ENCODE measurements around the gene NEB.
"Not testable (repeated sequence)": the region's sequence is repeated elsewhere in the genome, so short reads cannot be mapped to it uniquely, and the experiment has no call there.

Gene NEB

DNA sequence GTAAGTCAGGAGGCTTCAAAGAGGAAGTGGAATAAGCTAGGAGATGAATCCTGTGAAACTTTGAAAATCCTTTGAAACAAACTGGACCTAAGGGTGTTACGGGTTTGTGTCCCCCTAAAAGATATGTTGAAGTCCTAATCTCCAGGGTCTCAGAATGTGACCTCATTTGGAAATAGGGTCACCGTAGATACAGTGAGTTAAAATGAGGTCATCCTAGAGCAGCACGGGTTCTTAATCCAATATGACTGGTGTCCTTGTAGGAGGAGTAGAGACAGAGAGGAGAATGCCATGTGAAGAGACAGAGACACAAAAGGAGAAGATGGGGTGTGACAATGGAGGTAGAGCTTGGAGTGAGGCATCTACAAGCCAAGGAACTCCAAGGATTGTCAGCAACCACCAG is 26.9 kb upstream of the NEB start:
- no peak for DNase-seq (ENCODE audit: low spot score)

DNA sequence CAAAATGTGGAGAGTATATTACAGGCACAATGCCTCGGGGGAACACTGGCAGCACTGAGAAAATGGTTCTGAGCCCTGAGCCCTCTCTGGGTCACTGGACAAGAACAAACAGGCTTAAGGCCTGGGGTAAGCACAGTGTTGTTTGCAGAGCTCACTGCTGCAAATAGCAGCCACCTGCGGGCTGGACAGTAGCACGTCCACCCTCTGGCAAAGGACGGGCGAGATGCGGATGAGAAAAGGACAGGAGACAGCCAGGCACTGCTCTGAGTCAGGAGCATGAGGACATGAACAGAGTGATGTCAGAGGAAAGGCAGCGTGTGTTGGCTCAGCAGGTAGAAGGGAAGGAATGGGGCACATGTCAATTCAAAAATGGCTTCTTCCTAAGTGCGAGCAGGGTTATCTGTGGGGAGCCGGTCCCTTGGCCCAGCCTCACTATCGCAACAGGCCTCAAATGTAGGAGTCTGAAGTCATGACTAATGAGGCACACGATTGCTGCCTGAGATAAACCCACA is 25.9 kb upstream of the NEB start:
- DNase-seq (ENCODE audit: low spot score): peak; percentile 65

DNA sequence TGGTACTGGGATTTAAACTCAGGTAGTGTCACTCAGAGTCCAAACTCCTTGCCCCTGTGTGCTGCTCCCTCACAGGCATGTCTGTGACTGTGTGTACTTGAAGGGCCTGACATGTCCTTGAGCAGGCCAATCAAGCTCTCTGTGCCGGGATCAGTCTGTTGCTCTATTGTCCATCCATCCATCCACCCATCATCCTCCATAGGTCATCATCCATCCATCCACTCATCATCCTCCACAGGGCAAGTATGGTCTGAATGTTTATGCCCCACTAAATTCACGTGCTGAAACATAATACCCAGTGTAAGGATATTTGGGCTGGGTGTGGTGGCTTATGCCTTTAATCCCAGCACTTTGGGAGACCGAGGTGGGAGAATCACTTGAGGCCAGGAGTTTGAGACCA is 24.5 kb upstream of the NEB start:
- no peak for DNase-seq (ENCODE audit: low spot score)

DNA sequence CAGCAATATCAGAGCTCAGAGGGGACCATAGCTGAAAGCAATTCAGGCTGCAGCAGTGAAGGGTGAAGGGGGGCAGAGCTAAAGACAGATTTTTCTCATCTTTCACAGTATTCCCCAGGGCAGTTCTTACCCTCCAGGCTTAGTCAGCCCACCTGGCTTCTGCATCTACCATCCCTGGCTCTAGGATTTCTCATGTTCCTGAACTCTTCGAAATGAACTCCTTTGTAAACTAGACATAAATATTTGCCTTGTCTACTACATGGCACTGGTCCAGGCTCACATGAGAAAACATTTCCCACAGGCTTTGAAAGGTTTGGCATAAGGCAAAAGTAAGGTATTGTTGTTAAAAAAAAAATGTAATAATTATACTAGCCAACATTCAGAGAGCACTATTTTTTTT is 23.6 kb upstream of the NEB start:
- no peak for DNase-seq (ENCODE audit: low spot score)

DNA sequence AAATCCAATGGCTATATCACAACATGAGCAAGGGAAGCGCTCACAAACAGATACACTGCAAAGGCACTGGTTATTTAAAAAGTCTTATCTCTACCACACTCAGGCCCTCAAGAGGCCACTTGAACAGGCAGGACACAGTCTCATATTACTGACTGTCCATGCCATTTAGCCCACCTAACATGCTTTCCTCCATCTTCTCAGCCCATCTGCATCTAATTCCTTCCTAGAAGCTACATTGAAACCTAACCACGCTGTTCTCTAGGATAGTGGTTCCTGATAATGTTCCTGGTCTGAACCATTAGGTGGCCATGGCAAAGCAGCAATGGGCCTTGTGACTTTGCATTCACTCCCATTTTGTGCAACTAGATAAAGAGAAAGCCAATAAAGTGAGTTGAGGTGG is 22.5 kb upstream of the NEB start:
- no peak for DNase-seq (ENCODE audit: low spot score)

DNA sequence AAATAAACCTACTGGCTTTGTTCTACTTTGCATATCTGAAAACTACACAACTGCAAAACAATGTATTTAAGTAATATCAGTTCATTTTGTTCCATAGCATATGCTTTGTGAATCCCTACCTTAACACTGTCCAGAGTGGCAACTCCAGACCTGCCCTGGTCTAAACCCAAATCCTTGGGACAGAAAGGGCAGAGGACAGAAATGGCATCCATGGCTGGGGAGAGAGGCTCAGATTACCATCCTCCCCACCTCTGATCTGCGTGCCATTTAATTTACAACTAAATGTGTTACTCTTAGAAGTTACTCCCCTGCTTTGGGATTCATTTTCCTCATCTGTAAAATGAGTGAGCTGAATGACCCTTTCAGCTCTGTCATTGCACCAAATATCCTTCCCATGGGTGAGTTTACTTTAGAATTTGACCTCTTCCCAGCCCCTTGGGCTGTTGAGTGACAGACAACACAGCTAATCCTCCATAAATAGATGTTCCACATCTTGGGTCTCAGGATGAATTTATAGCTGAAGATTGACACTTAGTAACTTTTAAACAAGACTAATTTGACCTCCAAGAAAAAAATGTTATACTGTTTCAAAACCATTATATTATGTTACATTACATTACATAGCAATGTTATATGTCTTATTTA is 20.1 kb upstream of the NEB start:
- no peak for DNase-seq (ENCODE audit: low spot score)

DNA sequence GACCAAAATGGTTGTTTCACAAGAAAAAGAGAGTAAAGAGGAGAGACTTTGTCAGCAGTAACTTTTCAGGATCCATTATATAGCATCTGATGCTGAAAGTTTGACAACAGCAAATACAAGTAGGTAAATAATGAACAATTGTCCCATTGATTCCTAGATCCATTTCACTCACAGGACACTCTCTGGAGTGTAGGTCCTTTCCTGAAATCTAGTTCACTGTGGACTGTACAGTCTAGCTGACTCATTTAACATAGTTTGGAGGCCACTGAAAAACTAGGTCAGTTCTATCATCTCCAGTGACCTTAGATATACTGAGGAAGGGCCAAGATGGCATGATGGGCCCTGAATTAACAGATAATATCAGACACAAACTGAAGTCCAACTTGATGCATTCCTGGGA is 19.3 kb upstream of the NEB start:
- no peak for DNase-seq (ENCODE audit: low spot score)

DNA sequence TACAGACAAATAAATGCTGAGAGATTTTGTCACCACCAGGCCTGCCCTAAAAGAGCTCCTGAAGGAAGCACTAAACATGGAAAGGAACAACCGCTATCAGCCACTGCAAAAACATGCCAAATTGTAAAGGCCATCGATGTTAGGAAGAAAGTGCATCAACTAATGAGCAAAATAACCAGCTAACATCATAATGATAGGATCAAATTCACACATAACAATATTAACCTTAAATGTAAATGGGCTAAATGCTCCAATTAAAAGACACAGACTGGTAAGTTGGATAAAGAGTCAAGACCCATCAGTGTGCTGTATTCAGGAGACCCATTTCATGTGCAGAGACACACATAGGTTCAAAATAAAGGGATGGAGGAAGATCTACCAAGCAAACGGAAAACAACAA is 11.0 kb upstream of the NEB start:
- DNase-seq (ENCODE audit: low spot score): not testable (repeated sequence)

DNA sequence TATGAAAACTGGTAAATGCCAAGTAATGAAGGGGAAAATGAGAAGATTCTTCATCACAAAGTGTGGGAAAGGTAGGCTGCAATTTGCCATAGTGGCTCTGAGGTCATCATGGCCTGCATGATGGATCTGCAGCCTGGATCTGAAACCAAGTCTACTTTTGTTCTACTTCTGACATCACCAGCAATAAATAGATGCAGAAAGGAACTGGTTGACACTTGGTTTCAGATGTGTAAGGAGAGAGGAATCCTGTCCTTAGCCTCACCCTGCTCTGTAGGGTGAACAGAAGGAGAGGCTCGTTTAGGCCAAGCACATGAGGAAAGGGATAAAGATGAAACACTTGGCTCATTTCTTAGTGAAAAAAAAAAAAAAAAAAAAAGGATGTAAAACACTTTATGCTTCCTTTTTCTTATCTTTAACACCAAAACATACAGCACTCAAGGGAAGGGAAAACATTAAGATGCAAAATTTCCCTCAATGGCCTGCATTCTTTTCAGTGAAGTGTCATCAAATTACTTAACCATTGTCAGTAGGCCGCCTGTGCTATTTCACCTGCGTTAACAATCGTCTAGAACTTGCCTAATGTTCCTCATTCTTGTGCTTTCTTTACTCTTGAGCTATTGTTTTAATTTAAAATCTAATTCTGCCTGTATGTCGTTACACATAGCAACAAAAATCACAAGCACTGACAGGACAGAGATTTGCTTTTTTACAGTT is 3.9 kb downstream of the NEB start:
- DNase-seq (ENCODE audit: low spot score): no peak

DNA sequence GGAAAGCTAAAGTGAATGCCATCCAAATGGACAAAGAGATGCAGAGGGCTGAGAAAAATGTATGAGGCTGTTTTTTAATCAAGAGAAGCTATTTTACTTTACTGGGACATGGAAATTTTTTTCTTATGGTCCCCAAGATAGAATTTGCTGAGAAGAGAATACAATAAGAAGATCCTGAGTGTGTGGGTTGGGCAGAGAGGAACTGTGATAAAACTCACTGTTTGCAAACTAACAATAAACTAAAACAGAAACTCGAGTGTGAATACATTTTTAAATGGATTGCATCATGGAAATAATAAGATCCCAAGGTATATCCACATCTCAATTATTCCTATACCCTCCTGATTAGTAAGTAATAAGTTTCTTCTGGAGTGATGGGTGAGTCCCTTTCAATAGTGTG is 4.4 kb downstream of the NEB start:
- no peak for DNase-seq (ENCODE audit: low spot score)

DNA sequence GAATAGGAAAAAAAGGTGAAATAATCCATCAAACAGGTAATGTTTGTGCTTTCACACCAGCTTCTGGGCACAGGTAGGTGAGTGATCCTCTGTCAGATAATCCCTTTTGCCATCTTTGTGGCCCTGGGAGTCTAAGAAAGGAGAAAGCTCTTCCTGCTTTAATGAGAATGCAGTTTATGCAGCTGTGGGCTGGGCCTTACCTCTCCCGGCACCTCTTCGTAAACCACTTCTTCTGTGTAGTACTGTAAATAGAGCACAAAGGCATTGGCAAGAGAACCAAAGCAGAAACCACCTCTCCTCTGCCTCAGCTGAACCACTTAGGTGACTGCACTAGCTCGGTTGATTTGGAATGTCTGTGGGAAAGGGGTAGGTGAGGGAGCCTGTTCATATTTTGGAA is 4.9 kb downstream of the NEB start:
- no peak for DNase-seq (ENCODE audit: low spot score)

DNA sequence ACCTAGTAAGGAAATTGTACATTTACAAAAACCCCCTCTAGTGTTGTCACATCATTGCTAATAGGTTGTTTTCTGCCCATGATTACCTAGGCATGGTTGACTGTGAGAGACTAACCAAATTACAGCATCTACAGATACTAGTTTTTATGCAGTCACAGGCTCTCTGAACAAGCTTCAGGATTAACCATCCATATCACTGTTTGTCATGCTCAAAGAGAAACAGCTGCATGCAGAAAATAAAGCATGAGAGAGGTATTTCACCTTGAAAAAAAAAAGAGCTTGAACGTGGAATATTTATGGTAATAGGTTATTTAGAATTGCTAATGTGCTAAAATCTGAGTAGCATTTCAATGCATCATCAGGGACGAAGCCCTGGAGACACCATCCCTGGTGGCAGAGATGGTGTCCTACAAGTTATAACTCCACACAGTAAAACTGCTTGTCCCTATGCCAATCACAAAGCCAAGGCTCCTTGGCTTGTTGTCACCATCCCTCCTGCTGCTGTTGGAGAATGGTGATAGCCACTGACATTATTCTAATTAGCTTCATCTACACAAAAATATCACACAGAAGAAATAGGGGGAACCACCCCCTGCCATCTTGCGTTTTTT is 5.4 kb downstream of the NEB start:
- no peak for DNase-seq (ENCODE audit: low spot score)

DNA sequence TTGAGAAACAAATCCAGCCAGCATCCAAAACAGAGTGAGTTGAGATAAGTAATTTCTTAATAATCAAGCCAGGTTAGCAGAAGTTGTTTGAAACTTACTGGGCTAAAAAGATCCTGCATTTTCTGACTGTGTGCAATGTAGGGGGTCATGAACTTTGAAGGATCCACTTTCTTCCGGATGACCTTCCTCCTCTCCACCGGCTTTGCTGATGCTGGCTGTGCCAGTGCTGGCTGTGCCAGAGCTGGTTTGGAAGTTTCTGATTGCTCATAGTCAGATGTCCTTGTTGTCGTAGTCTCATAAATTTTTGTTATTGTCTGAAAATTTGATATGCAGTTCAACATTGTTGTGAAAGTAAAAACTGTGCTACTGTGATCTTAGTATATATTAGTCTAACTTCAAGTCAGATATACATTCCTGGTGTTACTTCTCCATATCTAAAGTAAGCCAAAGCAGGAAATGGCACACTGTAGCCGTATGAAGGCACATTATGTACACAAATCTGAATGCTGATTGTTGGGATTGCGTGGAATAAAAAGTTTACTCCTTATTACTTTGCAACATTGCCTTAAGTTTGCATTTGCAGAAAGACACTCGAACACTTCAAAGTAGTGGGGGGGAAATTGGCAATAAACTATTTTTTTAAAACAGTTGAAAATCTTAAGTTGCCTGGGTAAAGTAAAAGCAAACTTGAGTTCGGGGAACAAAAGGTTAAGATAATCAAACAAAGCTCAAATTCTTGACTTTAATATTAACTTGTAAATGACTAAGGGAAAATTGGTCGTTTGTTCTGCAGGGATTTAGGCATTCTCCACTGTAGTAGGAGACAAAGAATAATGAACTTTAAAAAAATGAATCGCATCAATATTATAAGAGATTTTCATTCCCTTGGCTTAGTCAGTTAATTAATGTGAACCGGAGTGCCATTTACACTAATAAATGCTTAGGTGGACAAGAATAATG is 6.4 kb downstream of the NEB start:
- DNase-seq (ENCODE audit: low spot score): no peak

DNA sequence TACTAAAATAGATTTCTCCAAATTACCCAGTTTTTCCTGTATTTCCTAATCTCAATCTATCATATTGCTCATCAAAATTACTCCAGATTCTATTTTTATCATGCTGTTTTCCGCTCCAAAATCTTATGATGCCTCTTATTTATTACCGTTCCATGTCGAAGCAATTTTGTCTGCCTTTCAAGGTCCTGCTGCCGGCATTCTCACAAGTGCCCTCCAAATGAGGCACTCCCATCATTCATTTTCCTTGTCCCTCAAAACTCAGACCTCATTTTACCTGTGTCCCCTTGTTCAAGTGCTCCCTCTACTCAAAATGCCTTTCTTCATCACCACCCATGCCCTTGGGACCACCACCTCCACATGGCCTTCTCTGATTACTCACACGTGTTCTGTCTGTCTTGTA is 13.1 kb downstream of the NEB start:
- no peak for DNase-seq (ENCODE audit: low spot score)

DNA sequence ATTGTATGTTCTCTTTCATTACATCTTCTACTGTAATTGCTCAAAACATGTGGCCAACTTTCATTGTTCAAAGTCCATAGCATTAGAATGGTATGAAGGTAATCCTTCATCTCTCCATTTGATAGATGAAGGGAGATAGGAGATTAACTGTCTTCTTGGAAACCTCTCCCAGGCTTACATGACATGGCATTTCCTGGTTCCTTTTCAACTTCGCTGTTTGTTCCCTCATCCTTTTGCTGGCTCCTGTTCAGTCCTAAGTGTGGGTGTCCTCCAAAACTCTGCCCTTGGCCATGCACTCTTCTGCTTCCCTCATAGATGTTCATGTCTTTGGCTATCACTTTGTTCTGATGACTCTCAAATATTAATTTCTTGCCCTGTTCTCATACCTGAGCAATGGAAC is 13.8 kb downstream of the NEB start:
- DNase-seq (ENCODE audit: low spot score): no peak

DNA sequence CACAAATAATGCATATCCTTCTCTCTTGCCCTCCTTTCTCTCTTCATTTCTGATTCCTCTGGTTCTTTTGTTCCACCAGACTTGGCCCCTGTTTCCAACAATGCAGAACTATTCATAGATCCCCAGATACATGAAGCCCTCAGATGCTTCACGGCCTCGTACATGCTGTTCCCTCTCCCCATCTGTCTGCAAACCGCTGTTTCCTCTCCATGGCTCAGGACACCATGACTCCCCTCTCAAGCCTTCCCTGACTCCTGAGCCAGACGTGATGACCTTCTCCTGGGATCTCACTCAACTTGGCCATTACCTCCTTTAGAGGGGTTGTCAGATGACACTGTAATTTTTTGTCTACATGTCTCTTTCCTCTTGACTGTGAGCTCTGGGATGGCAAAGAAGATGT is 15.5 kb downstream of the NEB start:
- DNase-seq (ENCODE audit: low spot score): no peak

DNA sequence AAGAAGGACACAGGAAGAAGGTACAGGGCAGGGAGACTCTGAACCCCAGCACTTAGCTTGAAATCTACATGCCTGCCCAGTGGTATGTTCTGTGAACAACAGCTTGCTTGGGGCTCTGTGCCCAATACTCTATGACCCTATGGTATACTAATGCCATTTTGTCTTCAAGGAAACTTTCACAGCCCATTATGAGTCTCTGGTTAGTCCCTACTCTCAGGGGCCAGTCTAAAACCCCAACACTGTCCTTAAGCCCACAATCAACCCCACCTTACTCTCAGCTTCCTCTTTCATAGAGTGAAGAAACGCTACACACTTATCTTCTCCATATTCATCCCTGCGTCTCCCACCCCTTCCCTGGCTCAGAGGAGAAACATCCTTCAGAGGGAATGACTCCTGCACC is 16.0 kb downstream of the NEB start:
- DNase-seq (ENCODE audit: low spot score): no peak

DNA sequence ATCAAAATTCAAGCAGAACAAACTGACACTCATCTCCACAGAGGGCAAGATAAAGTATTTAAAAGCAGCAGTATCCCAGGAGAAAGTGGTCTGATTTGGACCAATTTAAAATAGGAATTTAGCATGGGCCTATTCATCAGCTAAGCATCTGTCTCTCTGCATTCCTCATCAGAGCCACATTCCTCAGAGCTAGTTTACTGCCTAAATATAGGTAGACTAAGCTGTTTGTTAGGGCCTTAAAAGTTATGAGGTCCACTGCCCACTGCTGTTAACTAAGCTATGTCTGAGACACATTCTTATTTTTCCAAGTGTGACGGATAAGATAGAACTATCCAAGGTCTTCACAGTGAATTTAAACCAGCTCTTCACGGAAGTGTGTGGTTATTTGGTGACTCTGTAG is 17.6 kb downstream of the NEB start:
- DNase-seq (ENCODE audit: low spot score): no peak

DNA sequence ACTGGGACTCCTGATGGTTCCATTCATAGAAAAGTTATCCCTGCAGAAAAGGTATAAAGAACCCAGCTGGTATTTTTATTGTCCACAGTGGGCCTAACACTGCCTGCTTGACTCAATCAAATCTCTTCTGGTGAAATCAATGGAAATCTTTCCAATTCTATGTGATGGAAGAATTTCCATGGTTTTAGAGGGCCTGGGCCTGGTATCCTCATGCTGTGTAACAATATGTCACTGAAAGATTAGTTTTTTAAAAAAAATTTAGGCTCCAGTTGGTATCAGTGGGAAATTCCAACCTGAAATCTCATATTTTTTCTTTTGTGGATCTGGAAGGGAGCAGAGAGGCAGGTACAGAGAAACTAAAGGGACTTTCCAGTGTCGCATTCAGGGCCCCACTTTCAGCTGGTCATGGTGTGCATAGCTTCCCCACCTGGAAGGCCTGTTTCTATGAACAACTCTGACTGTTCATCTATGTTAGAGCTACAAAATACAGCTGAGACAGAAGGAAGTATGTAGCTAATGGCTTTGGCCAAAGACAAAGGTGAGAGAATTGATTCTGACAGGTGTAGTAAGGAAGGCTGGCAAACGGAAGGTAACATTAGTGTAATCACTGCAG is 20.9 kb downstream of the NEB start:
- DNase-seq (ENCODE audit: low spot score): no peak

DNA sequence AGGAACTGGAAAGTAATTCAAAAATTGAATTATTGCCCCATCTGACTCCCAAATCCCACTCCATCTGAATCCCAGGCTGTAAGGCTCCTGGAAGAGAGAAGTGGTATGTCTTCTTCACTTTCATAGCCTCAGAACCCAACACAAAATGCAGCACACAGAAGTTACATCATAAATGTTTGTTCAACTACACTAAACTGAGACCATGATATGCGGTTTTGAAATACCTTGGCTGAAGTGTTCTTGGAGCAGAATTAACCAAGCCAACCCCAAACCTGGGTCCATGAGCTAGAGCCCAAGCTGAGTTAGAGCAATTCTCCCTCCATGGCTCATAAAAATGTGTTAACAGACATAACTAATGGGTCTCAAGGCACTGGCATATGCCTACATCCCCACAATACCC is 23.3 kb downstream of the NEB start:
- no peak for DNase-seq (ENCODE audit: low spot score)

DNA sequence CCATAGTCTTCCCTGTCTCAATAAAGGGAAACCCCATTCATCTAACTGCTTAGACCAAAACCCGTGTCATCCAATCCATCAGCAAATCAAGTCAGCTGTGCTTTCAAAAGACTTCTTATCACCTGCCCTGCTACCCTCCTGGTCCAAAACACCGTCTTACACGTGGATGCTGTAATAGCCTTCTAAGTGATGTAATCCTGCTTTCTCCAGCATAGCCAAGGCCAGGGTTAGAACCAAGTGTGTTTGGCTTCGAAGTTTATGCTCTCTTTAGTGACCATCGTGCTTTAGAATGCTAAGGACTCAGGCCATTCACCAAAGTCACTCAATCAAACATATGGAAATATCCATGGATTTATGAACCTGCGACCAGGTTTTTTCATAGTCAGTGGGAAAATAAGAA is 25.5 kb downstream of the NEB start:
- no peak for DNase-seq (ENCODE audit: low spot score)

DNA sequence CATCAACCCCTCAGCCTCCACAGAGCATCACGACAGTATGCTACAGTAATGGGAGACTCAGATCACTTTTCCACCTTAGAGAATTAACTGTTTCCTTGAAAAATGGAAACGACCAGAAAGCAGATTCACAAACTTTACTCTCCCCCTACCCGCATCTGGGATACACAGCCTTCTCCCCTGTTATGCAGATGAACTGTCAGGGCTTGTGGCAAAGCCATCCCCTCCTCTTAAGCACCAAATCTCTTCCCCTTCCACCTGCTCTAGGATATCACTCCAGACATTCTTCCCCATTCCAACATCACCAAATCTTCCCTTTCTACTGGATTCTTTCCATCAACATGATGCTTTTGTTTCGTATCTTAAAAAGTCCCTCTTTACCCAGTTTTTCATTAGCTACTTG is 26.4 kb downstream of the NEB start:
- DNase-seq (ENCODE audit: low spot score): no peak

Measured in ecto neural progenitor cell (in vitro differentiated cells).